HG03469 (cell line): ENCODE data around the gene VPS26C.

Source experiments
- ATAC-seq: cut with Tn5 transposase; IDR thresholded peaks from one replicate; pipeline ENCODE4 v1.9.1; 2021; ENCODE audit warnings: mild to moderate bottlenecking, moderate library complexity, moderate number of reproducible peaks; ENCODE audit not compliant: unreplicated experiment

Gene VPS26C

DNA sequence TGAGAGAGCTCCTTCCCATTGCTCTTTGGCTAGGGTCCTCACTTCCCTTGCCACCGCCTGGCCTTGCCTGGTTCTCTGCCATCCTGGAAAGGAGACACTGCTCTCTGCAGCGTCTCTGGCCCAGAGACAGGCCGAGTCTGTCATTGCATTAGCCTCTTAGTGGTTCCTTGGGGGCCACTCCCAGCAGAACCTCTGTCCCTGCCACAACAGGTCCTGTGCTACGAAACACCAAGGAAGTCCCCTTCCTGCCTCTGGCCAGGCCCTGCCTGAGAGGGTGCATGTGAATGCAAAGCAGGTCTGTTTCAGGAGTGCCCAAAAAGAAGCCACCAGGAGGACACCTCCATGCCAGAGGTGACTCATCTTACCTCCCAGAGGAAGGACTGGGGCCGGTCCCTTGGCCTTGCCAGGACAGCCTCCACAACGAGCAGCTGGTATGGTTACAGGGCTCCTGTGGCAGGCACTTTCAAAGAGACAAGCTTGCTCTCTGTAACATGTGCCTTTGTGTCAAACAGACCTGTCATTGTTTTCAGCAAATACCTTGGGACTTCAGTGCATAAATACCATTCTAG lies 59.6 kb downstream of the VPS26C start:
- peak; percentile 50 for ATAC-seq

DNA sequence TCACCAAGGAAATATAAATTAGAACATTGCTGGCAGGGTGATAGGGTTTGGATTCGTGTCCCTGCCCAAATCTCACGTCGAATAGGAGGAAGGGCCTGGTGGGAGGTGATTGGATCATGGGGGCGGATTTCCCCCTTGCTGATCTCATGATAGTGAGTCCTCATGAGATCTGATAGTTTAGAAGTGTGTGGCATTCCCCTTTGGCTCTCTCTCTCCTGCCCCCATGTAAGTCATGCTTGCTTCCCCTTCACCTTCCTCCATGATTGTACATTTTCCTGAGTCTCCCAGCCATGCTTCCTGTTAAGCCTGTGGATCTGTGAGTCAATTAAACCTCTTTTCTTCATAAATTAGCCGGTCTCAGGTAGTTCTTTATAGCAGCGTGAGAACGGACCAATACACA lies 60.6 kb downstream of the VPS26C start:
- ATAC-seq = no peak

DNA sequence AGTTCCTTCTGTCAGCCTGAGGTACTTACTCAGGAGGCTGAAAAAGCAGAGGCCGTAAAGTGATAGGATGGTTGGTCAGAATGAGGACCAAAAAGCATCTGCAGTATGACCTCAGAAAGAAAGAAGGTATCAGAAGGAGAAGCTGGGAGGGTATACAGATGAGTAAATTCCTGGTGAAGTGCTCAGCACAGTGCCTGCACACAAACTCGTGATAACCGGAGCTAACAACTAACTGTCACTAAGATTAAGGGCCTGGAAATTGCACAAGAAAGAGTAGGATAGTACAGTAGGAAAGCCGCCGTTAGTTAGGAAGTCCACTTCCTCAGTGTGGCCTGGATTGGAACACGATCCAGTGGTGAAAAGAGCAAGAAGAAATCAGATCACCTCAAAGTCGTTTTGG lies 62.6 kb downstream of the VPS26C start:
- ATAC-seq = no peak

DNA sequence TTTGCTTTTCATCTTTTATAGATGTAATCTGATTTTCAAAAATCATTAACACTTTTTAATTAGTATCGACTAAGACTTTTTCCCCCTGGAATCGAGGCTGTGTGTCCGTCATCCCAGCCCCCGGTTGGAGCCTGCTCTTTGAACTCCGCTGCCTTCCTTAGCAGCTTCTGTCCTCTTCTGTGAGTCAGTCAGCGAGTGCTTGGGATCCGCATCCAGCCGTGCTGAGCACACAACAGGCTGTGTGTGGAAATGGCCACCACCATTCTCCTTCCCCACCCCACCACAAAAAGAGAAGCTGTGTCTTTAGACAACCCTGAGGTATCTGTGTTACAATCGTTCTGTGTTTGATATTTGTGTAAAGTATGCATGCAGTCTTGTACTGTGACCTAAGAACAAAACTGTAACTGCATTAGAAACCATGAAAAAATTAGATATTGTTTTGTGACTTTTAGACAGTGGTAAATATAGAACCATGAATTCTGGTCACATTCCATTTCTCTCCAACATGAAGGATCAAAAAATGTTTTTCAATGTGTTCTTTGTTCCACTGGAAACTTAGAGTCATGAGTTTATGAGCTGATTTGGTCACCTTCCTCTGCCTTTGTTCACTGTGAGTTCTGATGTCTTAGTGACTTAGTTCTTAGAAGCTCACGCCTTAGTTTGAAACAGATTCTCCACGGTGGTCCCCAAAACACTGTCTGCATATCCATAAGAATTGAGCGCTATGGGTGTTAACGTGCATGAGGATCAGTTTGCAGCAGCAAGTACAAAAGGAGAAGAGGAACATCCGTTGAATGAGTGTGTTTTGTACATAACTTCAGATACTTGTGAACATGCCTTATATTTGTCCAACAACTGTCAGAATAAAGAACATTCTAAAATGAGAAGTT lies 64.7 kb downstream of the VPS26C start:
- ATAC-seq = no peak

DNA sequence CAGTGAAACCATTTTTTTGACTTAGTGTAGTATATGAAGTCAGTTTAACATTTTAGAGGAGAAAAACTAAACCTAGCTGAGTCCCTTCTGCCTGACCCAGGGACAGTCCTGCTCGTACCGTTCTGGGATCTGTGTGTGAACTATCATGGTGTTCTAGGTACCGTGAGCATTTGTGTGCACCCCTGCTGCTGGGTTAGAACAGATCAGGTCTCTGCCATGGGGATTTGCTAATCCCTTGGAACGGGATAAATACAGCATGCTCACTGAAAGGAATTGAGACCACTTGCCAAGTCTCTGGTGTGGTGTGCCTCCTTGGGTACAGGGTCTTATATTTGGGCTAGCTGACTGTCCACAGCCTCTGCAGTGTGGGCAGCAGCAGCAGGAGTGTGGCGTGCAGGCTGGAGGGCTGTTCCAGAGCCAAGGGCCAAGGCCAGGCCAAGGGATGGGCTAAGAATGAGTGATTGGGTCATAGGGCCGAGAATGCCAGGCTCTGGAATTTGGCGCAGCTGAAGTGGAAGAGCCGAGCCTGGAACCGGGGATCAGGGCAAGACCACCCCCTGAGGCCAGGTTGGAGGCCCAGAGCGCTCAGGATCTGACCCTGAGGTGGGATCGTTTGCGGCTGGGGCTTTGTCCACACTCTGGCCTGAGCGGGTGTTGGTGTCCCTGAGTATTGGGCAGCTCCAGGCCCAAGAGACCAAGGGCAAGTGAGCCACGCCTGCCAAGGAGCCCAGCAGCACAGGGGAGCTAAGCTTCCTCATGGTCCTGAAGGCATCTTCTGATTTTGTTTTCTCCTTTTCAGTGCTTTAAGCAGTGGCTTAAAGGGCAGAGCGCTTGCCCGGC lies 66.3 kb downstream of the VPS26C start:
- ATAC-seq = no peak

DNA sequence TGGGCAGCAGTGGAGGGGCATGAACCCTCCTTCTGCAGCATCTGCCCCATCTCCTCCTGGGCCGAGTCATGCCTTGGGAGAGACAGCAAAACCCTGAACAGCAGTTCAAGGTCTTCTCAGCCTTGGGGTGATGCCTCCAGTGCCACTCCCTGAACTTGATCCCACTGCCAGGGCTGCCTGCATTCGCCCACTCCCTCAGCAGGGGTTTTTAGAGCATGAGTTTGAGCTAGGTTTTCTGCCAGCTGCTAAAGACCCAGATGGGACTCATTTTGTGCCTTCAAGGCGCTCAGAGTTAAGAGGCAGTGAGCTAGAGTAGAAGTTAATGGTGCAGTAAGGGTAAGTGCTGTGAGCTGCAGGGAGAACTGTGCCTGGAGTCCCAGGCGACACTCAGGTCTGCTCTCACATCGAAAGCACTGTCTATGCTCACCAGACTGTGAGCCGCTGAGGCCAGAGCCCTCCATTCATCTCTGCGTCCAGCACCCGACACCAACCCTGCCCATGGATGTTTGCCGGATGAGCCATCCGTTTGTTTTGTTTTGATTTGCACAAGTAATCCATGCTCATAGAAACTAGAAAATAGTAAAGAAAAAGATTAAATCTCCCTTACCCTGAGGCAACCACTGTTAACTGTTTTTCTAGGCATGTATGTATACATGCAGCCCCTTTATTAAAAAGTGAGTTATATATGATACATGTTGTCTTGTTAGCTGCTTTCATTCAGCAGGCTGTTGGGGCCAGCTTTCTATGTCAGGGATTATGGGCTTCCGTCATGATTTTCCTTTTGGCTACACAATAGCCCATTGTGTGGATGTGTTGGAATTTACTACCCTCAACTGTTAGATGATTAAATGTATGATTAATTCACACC lies 67.8 kb downstream of the VPS26C start:
- ATAC-seq = no peak

DNA sequence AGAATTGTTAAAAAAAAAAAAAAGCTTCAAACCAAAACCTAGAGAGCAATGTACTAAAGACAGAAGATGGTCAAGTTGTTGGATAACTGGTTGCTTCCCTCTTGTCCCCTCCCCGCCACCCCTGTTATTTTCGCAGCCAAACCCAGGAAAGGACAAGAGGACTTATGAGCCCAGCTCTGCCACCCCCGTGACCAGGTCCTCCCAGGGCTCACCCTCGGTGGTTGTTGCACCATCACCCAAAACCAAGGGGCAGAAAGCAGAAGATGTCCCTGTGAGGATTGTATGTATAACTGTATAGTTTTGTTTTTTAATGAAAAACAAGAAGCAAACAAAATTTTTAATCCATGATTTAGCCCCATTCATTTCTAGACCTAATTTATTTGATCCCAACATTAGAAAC lies 69.4 kb downstream of the VPS26C start:
- ATAC-seq = no peak

DNA sequence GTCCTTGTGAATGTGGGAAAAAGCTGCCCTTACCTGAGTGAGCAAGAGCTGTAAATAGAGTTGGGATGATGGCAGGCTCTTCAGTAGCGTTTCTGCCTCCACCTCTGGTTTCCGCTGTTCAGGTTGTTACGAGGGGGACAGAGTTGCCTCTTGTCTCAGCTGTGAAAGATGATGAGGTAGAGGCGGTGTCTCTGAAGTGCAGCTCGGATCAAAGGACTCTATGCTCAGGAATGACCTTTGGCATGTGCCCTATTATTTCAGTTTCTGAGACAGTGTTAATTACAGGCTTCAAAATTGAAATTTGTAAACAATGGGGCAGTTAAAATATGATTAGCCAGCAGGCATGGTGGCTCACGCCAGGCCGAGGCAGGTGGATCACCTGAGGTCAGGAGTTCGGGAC lies 70.3 kb downstream of the VPS26C start:
- ATAC-seq = no peak

DNA sequence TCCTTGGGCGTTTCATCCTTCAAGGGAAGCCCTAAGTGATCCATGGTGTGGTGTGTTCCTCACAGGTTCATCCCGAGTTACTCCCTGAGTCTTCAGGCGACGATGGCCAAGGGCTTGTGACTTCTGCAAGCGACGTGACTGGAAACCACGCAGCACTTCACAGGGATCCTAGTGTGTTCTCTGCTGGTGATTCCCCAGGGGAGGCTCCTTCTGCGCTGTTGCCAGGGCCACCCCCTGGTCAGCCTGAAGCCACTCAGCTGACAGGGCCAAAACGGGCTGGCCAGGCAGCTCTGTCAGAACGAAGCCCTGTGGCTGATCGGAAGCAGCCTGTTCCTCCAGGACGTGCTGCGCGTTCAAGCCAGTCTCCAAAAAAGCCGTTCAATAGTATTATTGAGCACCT lies 71.5 kb downstream of the VPS26C start:
- no peak for ATAC-seq

DNA sequence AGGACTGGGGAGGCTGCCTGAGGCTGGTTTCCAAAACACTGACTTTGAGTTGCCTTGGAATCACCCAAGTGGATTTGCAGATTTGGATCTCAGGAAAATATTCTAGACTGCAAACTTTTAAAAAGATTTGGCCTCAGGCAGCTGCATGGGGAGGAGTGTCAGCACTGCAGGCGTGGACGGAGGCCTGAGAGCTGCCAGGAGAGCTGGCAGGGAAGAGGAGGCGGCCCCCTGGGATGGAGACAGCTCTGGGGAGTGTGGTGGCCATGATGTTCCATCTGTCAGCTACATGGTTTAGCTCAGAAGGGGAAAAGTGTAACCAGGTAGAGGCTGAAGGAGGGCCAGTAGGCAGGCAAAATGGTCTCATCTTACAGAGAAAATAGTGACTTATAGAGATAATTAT lies 72.1 kb downstream of the VPS26C start:
- ATAC-seq = no peak

DNA sequence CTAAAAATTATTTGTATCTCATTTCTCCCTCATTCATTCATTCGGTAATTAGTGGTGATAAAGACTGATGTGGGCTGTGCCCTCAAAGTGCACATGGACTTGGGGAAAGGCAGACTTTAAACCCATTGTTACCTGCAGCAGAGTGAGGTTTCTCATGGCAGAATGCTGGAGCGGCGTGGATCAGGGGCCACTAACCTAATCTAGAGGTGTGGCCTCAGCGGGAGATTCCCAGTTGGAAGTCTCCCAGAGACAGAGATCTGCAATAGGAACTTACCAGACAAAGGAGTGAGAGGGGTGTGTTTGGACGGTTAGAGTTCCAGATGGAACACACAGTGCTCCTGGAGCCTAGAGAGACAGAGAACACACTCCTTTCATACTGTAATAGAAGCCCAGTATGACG lies 73.5 kb downstream of the VPS26C start:
- ATAC-seq = no peak

DNA sequence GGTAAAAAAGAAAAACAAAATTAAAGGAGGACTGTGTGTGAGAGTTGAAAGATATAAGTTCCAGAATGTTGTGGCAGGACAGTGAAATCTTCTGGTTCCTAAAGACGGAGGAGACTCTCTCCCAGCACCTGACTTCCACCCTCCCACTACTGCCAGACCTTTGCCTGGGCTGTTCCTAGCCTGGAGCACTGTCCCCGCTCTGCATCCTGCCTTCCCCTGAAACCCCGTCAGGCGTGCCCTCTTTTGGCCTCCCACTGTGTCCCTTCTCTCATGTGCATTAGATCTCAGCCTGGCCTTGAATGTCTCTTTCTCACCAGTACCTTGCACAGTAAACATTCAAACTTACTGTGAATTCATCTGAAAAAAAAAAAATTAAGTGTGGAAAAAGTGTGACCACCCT lies 74.1 kb downstream of the VPS26C start:
- no peak for ATAC-seq

DNA sequence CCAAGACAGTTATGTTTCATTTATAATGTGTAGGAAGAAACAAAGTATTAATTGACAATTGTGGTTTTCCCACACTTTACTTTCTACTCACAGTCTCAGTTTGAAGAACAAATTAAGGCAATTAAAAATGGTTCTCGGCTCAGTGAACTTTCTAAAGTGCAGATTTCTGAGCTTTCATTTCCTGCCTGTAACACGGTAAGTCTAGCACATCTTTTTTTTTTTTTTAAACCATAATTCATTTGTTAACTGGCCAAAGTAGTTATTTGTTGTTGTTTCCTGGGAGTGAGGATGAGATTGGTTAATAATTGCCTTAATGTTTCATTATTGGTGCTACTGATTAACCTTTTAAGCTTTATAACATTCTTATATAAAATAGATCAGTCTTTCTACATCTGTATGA lies 75.1 kb downstream of the VPS26C start:
- no peak for ATAC-seq

DNA sequence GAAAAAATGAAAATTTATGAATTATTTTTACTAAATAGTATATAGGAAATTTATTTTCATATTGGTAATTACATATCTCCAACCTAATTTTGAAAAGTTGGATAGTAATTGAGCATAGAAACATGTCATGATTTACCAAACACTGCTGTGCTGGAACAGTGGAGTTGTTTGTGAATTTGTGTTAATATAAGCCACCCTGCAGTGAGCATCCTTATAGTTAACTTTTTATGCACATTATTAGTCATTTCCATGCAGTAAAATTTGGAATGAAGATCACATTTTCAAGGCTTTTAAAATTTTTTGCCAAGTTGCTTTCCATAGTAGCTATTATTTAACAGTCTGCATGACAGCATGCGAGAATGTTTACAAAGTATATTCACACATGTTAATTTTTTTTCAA lies 78.3 kb downstream of the VPS26C start:
- no peak for ATAC-seq

DNA sequence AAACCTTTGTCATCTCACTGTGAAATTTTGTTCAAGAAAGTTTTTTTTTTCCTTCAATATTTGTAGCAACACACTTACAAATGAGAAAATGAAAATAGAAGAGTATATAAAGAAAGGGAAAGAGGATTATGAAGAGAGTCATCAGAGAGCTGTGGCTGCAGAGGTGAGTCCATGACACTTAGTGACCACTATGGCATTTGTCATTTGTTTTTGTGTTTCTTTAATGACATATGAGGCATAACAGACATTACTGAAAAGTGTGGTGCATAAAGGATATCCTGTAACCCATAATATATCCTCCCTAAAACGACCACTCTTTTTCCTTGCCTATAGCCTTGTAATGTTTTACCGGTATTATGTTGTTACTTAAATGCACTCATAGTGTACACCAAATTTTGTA lies 80.2 kb downstream of the VPS26C start:
- no peak for ATAC-seq

DNA sequence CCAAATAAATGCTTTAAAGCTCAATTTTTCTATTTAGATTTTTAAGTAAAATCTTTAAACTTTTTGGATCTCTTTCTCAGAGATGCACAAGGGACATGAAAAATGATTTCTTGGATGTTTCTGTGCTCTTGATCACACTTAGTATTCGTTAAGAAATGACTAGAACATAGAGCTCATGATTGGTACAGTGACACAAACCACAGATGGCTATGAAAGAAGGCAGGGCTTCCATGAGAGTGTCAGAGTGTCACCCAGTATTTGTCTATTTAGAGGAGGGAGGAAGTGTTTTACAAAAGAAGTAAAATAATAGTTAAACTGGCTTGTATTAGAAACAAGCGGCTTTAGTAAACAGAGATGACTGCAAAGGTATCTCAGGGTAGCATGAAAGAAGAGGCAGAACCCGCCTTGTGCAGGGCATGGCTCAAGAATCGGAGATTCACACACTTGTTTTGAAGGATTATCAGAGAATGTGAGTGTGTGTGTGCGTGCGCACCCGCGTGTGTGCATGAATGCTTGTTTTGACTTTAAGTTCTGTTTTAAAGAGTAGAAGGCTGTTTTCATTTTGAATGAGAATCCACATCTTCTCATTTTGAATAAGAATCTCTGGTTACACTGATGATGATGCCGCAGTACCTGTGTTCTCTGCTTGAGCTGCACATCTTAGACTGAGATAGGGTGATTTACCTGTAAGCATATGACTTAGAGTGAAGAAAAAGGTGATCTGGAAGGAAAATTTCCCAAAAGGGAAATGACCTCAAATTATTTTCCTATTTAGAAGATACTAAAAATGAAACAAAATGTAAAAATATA lies 82.1 kb downstream of the VPS26C start:
- ATAC-seq = no peak

DNA sequence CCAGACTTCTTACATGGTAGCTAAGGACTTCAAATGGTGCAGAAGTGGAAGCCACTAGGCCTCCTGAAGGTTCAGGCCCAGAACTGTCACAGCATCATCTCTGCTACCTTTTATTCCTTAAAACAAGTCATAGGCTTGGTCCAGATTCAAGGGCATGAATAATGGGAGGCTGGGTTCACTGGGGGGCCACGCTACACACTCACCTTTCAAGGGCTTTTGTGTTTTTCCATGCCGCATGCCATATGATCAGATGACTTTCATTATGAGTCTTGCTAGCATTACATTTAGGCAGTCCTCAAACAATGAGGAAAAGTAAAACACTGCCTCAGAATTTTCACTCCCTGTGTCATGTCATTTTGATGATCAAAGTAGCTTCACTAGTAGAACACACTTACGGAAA lies 83.4 kb downstream of the VPS26C start:
- no peak for ATAC-seq

DNA sequence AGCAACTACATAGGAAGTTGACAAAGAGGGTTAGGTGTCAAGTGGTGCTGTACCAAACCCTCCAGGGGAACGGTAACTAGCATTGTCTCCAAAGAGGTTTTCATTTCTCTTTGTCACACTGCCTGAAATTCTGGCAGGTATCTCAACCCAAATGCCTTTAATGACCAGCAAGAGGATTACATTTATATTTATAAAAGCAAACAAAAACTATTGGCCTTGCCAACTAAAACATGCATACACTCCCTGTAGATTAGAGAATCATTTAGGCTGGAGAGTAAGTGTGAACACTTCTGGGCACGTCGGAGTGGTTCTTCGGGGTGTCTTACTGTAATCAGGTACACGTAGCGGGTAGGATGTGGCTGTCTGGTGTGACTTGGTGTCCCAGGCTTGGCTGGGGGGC lies 84.9 kb downstream of the VPS26C start:
- no peak for ATAC-seq

DNA sequence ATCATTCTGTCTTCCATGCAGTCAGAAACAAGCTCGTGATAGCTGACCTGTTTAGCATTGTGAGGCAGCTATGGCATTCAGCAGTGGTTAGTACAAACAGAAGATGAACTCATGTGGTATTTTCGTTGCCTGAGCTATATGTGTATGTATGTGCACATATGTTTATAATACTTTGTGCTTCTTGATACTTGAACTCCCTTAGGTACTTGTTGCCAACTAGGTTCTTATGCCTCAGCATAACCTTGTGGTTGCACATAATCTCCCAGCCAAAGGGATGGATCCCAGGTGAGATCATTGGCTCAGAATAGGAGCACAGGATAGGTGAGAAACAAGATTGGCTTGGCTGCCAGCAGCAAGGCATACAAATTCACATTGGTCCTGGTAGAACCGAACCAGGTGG lies 86.1 kb downstream of the VPS26C start:
- ATAC-seq = no peak

DNA sequence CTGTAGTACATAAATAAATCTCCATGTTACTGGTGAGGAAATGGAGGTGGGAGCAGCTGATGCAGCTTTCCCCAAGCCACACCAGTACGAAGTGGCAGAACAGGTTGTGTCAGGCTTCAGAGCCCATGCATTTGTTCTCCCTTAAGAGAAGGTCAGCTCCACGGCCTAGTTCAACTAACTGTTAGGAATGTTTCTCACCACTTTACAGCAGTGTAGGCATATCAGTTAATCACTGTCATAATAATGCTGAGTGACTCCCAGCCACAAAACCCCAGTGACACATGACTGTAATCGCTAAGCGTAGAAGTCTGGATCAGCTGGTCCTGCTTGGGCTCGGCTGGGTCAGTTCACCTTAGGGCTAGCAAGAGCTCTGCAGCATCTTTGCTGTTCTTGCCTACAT lies 90.4 kb downstream of the VPS26C start:
- ATAC-seq = no peak
